Muscle of back (tissue), 11 donors: ENCODE data around the gene CACFD1. TPM values are rescaled to one million over a fixed set of nuclear protein-coding genes. Genes with fewer than 3 reads are reported as not detected.

Source experiments
- DNase-seq, 3 donors: peaks; one replicate each; pipeline versions ENCODE4 v3.0.0 to v3.0.0-alpha.2; 2013
- polyA plus RNA-seq, 10 donors: library from polyadenylated mRNA; unstranded; fragments of 120-200 nt; gene quantifications; one replicate each; pipeline ENCODE4 v1.2.1, GENCODE V29; 2013; ENCODE audit not compliant: insufficient read length in 10 of 10

Gene CACFD1
- polyA plus RNA-seq, 10 donors: 10.5 to 17.7 (median 13.8) TPM

GRCh38 chr9:133463234-133463863, 3.6 kb downstream of the CACFD1 start:
- DNase-seq: no peak

GRCh38 chr9:133463864-133464615, 4.3 kb downstream of the CACFD1 start:
- DNase-seq: no peak

GRCh38 chr9:133464638-133465037, 4.9 kb downstream of the CACFD1 start:
- no peak for DNase-seq

- no peak for DNase-seq
Measured at GRCh38 chr9:133465984-133466383, 6.2 kb downstream of the CACFD1 start.

- DNase-seq: no peak
Measured at GRCh38 chr9:133467101-133467500, 7.3 kb downstream of the CACFD1 start.

- DNase-seq: no peak
Measured at GRCh38 chr9:133468374-133468773, 8.6 kb downstream of the CACFD1 start.

- no peak for DNase-seq
Measured at GRCh38 chr9:133468777-133469421, 9.1 kb downstream of the CACFD1 start.

GRCh38 chr9:133470427-133470924, 10.7 kb downstream of the CACFD1 start:
- no peak for DNase-seq

- no peak for DNase-seq
Measured at GRCh38 chr9:133470988-133471387, 11.2 kb downstream of the CACFD1 start.

- no peak for DNase-seq
Measured at GRCh38 chr9:133471551-133472276, 11.9 kb downstream of the CACFD1 start.

- DNase-seq: no peak
Measured at GRCh38 chr9:133472277-133472645, 12.5 kb downstream of the CACFD1 start.

- DNase-seq: no peak
Measured at GRCh38 chr9:133472753-133473378, 13.1 kb downstream of the CACFD1 start.

GRCh38 chr9:133473743-133474142, 14.0 kb downstream of the CACFD1 start:
- no peak for DNase-seq

GRCh38 chr9:133474215-133474614, 14.4 kb downstream of the CACFD1 start:
- no peak for DNase-seq

GRCh38 chr9:133474853-133475252, 15.1 kb downstream of the CACFD1 start:
- no peak for DNase-seq

GRCh38 chr9:133475292-133476012, 15.7 kb downstream of the CACFD1 start:
- no peak for DNase-seq

GRCh38 chr9:133476036-133476931, 16.5 kb downstream of the CACFD1 start:
- no peak for DNase-seq

GRCh38 chr9:133476941-133477340, 17.2 kb downstream of the CACFD1 start:
- DNase-seq: no peak

- DNase-seq: no peak
Measured at GRCh38 chr9:133477461-133477860, 17.7 kb downstream of the CACFD1 start.
